Measurements from ENCODE around the gene AFF3.
"Not testable (repeated sequence)": the region's sequence is repeated elsewhere in the genome, so short reads cannot be mapped to it uniquely, and the experiment has no call there.

Gene AFF3

DNA sequence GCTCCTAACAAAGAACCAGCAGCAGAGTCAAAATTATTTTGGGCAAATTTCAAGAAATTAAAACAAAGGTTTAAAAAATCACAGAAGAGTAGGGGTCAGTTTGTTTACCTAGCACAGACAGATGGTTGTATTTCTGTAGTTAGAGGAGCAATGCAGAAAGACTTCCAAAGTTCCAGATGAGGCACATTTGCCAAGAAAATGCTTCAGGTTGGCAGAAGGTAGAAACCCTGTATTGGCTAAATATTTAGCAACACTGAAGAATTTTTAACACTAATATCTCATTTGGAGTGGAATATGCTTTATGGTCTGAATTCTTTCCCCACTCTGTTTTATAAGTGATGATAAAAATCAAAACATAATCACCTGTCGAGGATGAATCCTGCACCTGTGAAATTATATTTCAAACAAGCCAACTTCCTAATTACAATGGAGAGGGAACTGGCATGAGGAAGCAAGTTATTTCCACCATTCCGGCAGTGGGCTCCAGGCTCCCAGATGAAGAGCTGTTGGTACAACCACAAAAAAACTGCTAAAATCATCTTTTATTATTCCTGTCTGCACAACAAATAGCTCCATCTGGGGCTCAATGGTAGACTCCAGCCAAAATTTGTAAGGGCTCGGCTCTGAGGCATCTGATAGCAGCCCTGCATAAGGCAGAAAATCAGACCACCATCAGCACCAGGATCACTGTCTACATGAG is 366.0 kb downstream of the AFF3 start:
- no peak for DNase-seq

DNA sequence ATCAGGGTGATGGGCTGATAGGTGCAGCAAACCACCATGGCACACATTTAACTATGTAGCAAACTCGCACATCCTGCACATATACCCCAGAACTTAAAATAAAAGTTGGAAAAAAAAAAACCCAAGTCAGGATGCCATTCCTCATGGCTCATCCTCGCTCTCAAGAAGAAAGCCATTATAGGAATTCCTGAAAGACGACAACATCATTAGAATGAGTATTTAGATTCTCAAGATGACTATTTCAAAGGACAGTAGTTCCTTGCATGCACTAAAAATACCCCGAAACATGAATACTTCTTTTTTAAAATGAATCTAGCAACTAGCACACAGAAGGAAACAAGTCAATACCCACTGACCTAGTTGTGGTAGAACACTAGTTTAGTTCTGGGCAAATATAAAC is 366.8 kb downstream of the AFF3 start:
- no peak for DNase-seq

DNA sequence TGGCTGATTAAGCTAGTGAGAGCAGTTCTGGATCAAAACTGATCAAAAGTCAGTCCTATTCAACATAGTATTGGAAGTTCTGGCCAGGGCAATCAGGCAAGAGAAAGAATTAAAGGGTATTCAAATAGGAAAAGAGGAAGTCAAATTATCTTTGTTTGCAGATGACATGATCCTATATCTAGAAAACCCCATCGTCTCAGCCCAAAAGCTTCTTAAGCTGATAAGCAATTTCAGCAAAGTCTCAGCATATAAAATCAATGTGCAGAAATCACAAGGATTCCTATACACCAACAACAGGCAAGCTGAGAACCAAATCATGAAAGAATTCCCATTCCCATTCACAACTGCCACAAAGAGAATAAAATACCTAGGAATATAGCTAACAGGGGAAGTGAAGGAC is 368.7 kb downstream of the AFF3 start:
- DNase-seq: not testable (repeated sequence)

DNA sequence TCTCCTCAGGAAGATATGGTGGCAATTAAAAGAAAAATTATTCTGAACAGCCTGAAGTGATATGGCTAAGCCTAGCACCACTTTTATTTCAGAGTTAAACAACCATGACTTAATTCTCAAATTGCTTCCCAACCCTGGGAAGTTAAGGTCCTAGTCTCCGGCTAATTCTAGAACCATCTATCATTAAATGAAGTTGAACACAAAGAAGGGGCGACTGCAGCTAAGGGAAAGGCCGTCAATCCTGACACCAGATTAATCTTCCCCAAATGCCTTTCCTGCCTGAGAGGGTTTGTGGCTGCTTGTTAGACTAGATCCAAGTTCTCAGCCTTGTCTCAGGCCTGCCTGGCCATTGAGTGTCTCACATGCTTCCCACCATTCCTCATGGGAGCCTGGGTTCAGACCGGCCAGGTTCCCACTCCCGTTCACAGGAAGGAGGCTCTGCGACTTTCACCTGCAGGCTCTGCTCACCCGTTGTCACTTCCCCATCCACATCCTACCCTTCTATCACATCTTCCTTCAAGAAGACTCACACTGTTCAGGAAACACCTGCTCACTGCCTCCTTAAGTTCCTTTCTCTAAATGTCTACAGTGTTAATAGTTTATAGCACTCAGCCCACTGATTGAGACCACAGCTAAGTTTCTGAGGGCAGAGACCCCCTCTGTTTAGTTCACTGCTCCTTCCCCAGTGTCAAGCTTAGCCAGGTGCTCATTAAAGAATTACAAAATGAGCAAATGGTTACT is 369.6 kb downstream of the AFF3 start:
- no peak for DNase-seq

DNA sequence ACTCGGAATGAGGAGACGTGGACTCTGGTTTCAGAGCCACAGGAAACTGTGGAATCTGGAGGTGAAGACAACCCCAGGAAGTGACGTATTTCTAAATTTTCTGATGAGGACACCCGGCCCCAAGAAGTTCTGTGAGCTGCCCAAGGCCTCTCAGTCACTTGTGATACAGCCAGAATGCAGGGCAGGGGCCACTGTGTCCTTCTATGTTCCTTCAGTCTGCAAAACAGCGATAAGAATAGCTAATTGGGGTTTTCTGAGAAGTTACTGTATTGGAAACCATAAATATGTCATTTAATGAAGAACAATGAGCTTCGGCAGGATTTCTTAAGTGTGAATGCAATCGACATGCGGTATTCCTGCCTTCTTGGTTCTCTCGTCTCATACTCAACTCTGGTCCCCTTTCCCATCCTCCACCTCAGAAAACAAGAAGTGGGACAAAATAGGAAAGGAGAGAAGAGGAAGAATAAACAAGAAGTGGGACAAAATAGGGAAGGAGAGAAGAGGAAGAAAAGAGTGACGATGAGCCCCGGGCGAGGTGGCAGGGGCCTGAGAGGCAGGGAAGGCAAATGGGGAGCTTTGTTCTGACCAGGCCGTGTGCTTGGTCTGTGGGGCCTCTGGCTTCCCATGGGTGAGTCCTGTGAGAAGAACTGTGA is 370.6 kb downstream of the AFF3 start:
- no peak for DNase-seq

DNA sequence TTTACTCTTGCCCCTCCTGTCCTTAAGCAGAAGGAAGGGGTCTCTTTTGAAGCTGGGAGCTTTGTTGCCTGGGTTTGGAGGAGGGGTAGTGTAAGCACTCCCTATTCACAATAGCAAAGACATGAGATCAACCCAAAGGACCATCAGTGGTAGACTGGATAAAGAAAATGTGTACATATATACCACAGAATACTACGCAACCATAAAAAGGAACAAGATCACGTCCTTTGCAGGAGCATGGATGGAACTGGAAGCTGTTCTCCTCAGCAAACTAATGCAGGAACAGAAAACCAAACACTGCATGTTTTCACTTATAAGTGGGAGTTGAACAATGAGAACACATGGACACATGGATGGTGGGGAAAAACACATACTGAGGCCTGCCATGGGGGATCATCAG is 371.5 kb downstream of the AFF3 start:
- no peak for DNase-seq

DNA sequence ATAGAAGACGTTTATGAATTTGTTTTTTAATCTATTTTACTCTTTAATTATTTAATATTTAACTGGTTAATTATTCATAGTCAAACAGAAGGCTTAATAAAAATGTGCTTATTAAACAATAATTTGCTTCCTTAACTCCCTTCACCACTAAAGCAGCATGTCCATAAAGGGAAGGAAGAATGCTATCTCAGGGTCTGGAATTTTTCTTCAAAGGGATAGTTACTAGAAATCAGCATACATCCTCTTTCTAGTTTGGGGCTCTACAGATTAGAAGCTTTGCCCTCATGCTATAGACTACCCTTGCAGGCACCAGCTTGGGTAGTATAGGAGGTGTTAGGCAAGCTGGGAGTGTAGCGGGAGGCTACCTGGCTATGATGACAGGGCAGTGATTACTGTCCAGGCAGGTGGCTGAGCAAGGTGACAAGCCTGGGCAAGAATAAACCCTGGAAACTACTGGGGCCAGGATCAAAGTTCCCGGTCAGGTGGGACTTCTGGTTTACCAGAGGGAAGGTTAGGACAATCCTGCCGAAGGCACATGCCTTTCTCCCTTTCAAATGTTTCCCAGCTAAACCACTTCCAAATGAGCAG is 376.6 kb downstream of the AFF3 start:
- DNase-seq: no peak

DNA sequence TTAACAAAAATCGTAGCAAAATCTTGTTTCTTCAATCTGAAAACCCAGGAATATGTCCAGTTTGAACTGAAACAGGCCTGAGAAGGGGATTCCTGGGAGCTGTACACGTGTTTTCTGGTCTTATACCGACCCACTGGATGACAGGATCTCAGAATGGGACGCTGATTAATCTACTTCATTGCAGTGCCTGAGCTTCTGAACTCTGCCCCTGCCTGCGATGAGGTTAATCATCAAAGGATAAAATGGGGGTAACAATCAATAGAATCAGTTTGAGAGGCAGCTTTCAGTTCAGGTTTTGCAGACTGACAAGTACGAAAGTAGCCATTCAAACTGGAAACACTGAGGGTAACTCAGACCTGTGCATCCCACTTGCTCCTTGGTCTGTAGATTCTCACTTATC is 378.6 kb downstream of the AFF3 start:
- no peak for DNase-seq

DNA sequence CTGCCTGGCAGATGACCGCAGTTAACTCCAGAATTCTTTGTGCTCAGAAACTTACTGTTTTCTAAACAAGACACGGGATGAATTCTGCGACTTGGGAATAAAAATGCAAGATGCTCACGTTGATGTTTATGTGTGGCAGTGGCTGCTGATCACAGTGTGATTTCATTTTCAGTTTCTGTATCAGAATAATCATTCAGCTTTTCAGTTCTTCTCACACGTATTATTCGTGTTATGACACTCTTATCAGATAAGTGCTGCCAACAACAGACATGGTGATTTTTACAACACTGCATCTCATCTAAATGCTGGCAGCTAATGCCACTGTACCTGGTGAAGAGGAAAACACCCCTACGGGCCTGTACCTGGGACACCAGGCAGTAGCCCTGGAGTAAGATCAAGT is 379.7 kb downstream of the AFF3 start:
- no peak for DNase-seq

DNA sequence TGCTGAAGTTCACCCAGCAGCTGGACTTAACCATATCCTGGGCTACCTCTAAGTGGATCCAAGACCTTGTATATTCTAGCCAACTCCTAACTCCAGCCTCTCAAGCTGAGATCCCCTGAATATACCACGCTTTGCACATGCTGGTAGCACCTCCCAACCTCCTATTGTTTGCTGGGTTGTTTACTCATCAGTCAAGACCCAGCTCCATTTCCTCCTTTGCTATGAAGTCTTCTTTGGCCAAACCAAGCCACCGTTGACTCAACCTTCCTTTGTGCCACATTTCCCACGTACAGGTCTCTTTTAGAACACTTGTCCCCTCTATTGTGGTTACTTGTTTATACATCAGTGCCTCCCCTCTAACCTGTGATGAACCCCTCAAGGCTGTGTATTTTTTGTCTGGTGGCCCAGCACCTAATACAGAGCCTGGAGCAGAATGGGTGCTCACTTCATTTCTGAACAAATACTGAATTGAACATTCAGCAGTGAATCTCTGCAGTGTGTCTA is 384.7 kb downstream of the AFF3 start:
- no peak for DNase-seq

DNA sequence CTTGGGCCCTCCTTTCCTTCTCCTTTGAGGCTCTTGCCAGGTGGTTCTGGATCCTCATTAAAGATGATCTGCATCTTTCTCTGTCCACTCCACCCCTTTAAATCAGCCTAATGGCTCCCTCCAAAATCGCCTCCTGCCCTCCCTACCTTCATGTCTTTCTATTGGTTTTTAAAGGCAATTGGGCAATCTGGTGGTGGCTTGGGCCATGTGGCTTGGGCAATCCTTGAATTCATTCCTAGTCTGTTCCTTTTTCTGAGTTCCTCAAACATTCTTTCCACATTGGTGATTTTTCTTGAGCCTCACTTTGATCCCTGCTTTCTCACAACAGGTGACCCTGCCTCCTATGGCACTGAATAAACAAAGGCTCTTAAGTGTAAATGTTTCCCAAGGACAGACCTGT is 386.3 kb downstream of the AFF3 start:
- DNase-seq: no peak

DNA sequence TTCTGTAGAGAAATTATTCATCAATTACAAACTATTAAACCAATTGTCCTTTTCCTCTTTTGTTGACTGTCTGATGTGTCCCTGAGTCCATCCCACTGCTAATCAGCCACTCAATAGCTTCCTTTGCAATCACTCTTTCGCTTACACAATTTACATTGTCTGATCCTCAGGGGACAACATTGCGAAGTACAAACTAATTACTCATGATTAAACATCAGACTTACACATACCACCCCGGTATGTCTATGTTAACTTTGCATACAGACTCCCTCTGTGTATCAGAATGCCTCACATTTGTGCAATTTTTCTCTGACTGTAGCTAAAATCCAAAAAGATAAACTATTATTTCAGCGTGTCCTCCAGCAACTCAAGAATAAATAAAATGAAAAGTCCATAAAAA is 388.2 kb downstream of the AFF3 start:
- no peak for DNase-seq

DNA sequence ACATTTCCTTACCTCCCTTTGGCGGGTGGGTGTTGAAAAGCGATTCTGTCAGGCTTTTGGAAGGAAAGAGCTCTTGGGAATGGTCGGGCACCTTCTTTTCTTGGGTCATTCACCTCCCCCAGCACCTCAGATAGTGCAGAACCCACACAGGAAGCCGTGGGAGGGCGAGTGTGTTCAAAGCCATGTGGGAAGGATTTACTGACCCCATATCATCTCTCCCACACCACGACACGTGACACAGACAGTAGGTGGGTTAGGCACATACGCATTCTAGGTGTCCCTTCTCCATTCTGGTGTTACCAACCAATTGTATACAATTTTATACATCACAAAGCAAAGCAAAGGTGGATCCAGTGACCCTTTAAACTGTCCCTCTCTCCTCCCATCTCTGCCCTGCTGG is 388.9 kb downstream of the AFF3 start:
- no peak for DNase-seq

DNA sequence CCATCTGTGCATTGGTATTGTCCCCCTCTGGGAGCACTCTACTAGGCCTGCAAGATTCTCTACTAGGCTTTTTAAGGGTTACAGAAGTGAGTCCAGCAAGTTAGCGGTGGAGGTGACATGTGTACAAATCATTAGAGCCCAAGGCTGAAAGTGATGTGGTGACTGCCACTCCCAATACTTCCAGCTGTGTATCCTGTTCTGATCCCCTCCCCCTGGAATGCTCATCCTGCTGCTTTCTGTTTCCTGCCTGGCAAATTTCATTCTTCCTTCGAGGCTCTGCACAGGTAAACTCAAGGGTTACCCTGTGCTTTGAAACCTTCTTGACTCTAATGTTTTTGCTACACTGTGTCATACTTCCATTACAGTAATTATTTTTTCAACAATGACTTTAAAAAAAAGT is 394.0 kb downstream of the AFF3 start:
- no peak for DNase-seq

DNA sequence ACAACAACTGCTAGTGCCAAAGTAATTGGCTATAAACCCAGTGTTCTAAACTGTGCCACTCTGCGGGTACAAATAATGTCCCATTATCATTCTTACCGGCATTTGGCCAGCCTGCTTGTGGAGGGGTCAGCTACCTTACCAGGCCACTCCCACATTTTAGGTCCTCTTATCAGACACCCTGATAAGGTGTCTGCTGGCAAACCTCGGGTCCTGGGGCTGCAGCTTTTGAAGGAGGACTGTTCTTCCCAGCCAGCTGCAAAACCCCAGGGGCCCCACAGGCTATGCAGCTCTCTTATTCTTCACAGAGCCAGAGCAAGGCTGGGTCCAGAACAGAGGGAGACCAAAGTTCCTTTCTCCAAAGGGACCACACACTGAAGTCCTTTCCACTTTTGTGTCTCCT is 394.5 kb downstream of the AFF3 start:
- no peak for DNase-seq

DNA sequence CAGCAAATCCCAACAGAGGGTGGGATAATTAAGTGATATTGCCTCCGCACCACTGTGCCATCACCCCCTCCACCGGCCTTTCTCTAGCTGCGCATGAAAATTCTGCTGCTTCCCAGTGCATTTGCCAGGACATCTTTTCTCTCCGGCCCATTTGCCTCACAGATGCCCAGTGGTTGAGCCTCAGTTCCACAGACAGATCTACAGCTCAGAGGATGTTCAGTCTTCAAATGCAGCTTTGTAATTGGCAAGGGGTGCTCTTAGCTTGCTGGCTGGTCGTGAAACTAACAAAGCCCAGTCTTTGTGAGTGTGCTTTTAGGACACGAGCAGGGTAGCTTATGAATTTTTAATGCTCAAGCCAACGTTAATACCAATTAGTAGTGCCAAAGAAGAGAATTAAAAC is 399.2 kb downstream of the AFF3 start:
- no peak for DNase-seq

DNA sequence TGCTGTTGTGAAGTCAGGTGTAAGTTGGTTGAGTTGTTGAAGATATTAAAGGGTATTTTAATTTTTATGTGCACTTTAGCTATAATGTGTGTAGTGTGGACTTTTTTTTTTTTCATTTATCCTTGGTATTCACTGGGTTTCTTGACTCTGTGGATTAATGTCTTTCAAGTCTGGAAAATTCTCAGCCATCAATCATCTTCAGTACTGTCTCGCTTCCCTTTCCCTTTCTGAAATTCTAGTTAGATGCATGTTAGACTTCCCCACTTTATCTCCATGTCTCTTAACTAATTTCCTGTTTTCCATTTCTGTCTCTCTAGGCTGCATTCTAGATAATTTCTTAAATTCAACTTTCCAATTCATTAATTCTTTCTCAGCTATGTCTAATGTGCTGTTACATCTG is 404.9 kb downstream of the AFF3 start:
- no peak for DNase-seq

DNA sequence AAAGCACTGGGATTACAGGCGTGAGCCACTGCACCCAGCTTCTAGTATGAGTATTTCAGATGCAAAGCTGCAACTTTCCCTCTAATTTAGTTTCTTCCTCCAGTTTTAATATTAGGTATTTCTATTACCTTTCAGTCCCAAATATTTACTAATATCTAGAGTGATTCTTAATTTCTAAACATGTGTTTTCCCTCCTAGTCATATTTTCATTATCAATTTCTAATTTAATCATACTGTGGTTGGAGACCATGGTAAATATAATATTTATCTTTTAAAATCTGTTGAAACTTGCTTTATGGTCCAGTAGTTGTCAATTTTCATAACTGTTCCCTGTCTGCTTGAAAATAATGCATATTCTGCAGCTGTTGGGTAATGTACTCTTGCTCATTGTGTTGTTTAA is 406.6 kb downstream of the AFF3 start:
- DNase-seq: no peak

DNA sequence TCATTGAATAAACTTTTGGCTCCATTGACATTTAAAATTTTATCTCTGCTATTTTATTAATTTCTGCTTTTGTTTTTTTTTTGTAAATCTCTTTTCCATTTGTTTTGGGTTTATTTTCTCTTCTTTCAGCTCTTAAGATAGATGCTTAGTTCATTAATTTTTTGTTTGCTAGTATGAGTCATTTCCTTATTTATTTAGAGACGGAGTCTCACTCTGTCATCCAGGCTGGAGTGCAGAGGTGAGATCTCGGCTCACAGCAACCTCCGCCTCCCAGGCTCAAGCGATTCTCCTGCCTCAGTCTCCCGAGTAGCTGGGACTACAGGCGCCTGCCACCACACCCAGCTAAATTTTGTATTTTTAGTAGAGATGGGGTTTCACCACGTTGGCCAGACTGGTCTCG is 407.1 kb downstream of the AFF3 start:
- not testable (repeated sequence) for DNase-seq

DNA sequence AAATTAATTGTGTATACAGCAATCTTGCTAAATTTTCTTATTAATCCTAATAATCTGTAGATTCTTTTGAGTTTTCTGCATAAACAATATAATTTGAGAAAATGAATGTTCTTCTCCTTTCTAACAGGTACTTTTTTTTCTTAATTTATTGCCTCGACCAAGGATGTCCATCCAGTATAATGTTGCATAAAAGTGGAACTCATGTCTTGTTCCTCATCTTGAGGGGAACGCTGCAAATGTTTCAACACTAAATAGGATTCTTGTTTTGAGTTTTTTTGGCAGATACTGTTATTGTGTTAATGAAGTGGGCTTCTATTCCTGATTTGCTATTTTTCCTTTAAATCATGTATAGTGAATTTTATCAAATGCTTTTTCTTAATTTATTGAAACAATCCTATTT is 408.2 kb downstream of the AFF3 start:
- no peak for DNase-seq

DNA sequence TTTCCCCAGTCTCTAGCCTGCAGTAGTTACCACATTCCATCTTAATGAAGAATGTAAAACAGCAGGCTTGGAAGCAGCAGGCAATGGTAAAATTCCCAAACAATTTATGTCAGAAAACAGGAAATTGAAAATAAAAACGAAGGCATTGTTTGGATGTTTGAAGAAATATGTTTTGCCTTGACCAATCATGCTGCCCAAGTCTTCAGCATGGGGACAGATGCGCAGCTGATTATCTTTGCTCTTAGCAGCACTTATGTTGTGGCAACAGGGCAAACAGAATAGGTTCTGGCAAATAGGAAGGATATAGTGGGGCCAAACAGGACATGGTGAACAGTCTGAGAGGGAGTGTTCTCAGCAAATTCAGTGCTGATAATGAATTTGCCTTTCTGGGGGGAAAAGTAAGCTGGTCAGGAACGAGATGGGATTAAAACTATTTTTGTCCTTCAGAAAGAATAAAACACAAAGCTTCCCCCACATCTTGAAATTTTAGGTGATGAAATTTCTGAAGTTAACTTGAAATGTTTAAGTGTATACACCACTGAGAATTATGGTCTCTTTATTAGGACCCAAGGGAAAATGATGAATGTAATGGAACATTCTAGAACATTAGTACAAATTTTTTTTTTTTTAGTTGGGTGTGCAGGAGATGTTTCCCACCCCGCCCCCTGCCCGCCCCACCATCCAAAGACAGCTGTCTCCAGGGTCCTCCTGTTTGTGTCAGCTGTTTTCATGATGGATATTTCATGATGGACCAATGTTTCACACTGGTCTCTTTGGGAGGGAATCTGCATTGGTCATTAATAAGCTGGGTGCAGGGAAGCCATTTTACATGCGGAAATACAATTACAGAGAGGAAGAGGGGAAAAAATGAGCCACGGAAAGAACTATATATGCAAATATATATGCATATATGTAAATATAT is 413.0 kb downstream of the AFF3 start:
- DNase-seq: no peak

DNA sequence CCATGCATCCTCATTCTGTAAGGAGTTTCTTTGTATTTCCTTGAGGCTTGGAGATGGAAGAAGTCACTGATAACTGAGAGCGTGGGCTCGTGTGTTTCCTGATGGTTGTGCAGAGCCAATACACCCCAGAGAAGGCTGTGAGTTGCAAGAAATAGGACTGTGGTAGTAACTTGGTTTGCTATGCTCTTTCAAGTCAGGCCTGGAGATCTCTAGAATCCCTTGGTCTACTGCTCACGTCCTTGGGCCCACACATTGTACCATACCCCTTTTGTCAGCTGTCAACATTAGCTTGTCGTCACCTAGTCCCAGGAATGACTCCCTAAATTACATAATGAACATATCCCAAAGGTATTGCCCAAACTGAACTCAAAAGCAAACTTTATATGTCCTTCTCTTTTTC is 414.2 kb downstream of the AFF3 start:
- no peak for DNase-seq

DNA sequence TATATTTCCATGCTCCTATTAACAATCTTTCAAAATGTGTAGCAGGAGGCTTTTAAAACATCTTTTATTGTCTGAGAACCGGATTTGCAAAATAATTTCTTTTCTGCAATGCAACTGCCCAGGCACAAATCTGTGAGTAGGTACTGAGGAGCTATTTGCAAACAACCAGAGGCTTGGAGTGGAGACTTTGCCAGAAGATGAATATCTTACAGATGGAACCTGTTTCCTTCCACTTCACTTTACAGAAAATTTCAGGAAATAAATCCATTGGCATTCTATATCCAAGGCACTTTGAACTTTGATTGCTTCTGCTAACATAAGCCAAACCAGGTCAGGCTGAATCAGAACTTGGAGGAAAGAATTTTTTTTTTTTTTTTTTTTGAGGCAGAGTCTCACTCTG is 415.2 kb downstream of the AFF3 start:
- no peak for DNase-seq

Data from kidney glomerular epithelial cell (primary cell).